ENCODE results near the gene LIN54.

- TF ChIP-seq CTCF (conservative IDR thresholded peaks at IDR 0.05) = no peak
- no peak for TF ChIP-seq ZFX (IDR thresholded peaks at IDR 0.05)
Observed at GRCh38 chr4:82899374-82900065, 111.1 kb downstream of the LIN54 start.

Data from C4-2B (cell line).